HG02970 (cell line): Measurements from ENCODE around the gene RASL12.

Experiments used
- ATAC-seq: cut with Tn5 transposase; IDR thresholded peaks from one replicate; pipeline ENCODE4 v1.9.1; 2021; ENCODE audit warnings: mild to moderate bottlenecking, moderate library complexity, moderate number of reproducible peaks; ENCODE audit not compliant: unreplicated experiment, low FRiP score

The RASL12 gene

GRCh38 chr15:65092911-65093792, 25.4 kb upstream of the RASL12 start:
- ATAC-seq = no peak

- no peak for ATAC-seq
Measured at GRCh38 chr15:65091946-65092770, 24.4 kb upstream of the RASL12 start.

- no peak for ATAC-seq
Measured at GRCh38 chr15:65089206-65089824, 21.5 kb upstream of the RASL12 start.

- no peak for ATAC-seq
Measured at GRCh38 chr15:65088643-65089021, 20.8 kb upstream of the RASL12 start.

GRCh38 chr15:65087873-65088642, 20.3 kb upstream of the RASL12 start:
- no peak for ATAC-seq

- ATAC-seq = no peak
Measured at GRCh38 chr15:65087411-65087810, 19.6 kb upstream of the RASL12 start.

- no peak for ATAC-seq
Measured at GRCh38 chr15:65086680-65087111, 18.9 kb upstream of the RASL12 start.

GRCh38 chr15:65085990-65086679, 18.3 kb upstream of the RASL12 start:
- no peak for ATAC-seq

GRCh38 chr15:65085207-65085753, 17.5 kb upstream of the RASL12 start:
- no peak for ATAC-seq

GRCh38 chr15:65084500-65085206, 16.9 kb upstream of the RASL12 start:
- no peak for ATAC-seq

- no peak for ATAC-seq
Measured at GRCh38 chr15:65083262-65083701, 15.5 kb upstream of the RASL12 start.

- ATAC-seq = no peak
Measured at GRCh38 chr15:65082303-65082953, 14.6 kb upstream of the RASL12 start.

GRCh38 chr15:65081758-65082157, 14.0 kb upstream of the RASL12 start:
- no peak for ATAC-seq

GRCh38 chr15:65081270-65081669, 13.5 kb upstream of the RASL12 start:
- no peak for ATAC-seq

- ATAC-seq = no peak
Measured at GRCh38 chr15:65079580-65079979, 11.8 kb upstream of the RASL12 start.

GRCh38 chr15:65077981-65078352, 10.2 kb upstream of the RASL12 start:
- ATAC-seq = no peak

- ATAC-seq = no peak
Measured at GRCh38 chr15:65077291-65077980, 9.6 kb upstream of the RASL12 start.
